K562 (cell line): ENCODE results near the gene RHOF.

ENCODE experiments used
- TBL1XR1 ChIP-seq, 2 experiments: IDR thresholded peaks; 2 replicates each; pipeline ENCODE4 v1.6.1; 2012; ENCODE audit warnings: improper control_type of control experiment in 2 of 2, low read length in 2 of 2, mild to moderate bottlenecking in 1 of 2
- TCF7 ChIP-seq: sonication (generic); IDR thresholded peaks from 2 replicates; pipeline ENCODE4 v1.6.1; 2016; ENCODE audit warnings: antibody characterized with exemption, borderline replicate concordance

DNA sequence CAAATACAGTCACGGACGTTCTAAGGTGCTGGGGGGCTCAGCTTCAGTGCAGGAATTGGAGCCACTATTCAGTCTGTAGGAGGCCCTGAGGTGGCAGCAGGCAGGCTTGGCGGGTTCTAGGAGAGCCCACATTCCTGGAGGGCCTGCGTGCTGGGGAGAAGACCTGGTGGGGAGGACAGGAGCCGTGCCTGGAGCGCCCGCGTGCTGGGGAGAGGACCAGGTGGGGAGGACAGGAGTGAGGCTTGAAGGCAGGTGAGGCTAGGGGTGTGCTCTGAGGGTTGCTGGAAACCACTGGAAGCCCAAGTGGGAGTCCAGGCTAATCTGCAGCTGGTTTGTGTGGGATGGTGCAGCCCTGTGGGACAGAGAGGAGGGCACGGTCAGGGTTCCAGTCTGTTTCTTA is 23.1 kb downstream of the RHOF start:
- TF ChIP-seq TCF7 (no peak), TBL1XR1 (IDR thresholded peaks at IDR 0.05; ENCODE audit: low read length in 2 of 2) (no peak)
